Measurements from ENCODE around the gene TSG101. TPM values are rescaled to one million over a fixed set of nuclear protein-coding genes. Genes with fewer than 3 reads are reported as not detected.

TSG101 gene
- total RNA-seq, 4 donors from 2014 or later = 37.2 to 97.7 (median 82.0) TPM

DNA sequence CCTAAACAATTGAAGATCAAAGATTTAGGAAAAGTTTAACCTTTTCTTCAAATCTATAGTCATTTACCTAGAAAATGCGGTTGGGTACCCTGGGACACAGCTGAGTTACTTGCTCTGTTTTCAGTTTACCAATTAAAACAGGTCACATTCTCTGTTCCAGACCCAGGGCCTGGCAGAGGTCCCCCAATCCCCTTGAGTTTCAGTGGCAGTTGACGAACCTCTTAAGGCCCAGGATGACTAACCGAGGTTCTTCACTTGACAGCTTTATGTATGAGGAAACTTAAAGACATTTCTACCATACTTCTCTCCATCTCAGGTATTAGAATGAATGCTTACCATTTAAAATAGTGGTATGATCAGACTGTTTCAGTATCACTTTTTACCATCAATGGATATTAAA lies 54.7 kb downstream of the TSG101 start:
- no peak for DNase-seq
- no peaks in the 10 kb centered on the region for H3K27me3 ChIP-seq
- TF ChIP-seq POLR2A (IDR thresholded peaks at IDR 0.05) (no peak), CTCF (IDR thresholded peaks at IDR 0.05) (no peak)
- intact Hi-C loops (cut with DNase I; ENCODE audit: low total_unique reads) = no loop called here
- H3K4me1 ChIP-seq = no peaks in the 10 kb centered on the region
- no peak overlapping the region for H3K27ac ChIP-seq
- H3K9me3 ChIP-seq = no peaks in the 10 kb centered on the region
- no peak overlapping the region for H3K4me3 ChIP-seq
- no peaks in the 10 kb centered on the region for H3K36me3 ChIP-seq

- intact Hi-C loops (cut with DNase I; ENCODE audit: low total_unique reads) = no loop called here
- H3K9me3 ChIP-seq = no peaks in the 10 kb centered on the region
- H3K27ac ChIP-seq = no peak overlapping the region
- no peaks in the 10 kb centered on the region for H3K27me3 ChIP-seq
- H3K4me1 ChIP-seq = no peaks in the 10 kb centered on the region
- H3K36me3 ChIP-seq = no peaks in the 10 kb centered on the region
- no peak overlapping the region for H3K4me3 ChIP-seq
- TF ChIP-seq CTCF (IDR thresholded peaks at IDR 0.05) (no peak), POLR2A (IDR thresholded peaks at IDR 0.05) (no peak)
- no peak for DNase-seq
Observed at GRCh38 chr11:18468961-18469360, 57.8 kb downstream of the TSG101 start.

DNA sequence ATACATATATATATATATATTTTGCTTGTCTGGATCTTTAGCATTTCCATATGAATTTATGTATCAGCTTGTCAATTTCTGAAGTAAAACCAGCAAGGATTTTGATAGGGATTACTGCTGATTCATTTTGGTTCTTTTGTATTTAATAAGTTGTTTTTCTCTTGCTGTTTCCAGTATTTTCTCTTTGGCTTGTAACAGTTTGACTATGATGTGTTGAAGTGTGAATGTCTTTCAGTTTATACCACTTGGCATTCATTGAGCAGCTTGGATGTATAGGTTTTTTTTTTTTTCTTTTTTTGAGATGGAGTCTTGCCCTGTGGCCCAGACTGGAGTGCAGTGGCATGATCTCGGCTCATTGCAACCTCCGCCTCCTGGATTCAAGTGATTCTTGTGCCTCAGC lies 58.7 kb downstream of the TSG101 start:
- TF ChIP-seq POLR2A (IDR thresholded peaks at IDR 0.05) (no peak), CTCF (IDR thresholded peaks at IDR 0.05) (no peak)
- Histone ChIP-seq H3K27me3 (no peaks in the 10 kb centered on the region), H3K36me3 (no peaks in the 10 kb centered on the region), H3K27ac (no peak overlapping the region), H3K4me1 (no peaks in the 10 kb centered on the region), H3K4me3 (no peak overlapping the region), H3K9me3 (no peaks in the 10 kb centered on the region)
- intact Hi-C loops (cut with DNase I; ENCODE audit: low total_unique reads) = no loop called here
- DNase-seq = no peak

DNA sequence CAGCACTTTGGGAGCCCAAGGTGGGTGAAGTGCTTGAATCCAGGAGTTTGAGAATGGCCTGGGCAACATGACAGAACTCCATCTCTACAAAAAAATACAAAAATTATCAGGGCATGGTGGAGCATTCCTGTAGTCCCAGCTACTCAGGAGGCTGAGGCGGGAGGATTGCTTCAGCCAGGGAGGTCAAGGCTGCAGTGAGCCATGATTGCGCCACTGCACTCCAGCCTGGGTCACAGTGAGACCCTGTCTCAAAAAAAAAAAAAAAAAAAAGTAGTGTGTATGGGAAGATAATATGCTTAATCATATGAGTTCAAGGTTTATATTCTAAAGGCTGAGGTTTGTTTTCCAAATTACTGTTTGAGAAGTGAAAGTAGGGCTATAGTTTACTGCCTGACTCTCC lies 60.3 kb downstream of the TSG101 start:
- no peak for DNase-seq
- Histone ChIP-seq H3K9me3 (no peaks in the 10 kb centered on the region), H3K27me3 (no peaks in the 10 kb centered on the region), H3K4me1 (no peaks in the 10 kb centered on the region), H3K27ac (no peak overlapping the region), H3K4me3 (no peak overlapping the region), H3K36me3 (no peaks in the 10 kb centered on the region)
- intact Hi-C loops (cut with DNase I; ENCODE audit: low total_unique reads) = no loop called here
- TF ChIP-seq CTCF (IDR thresholded peaks at IDR 0.05) = no peak
- no peak for TF ChIP-seq POLR2A (IDR thresholded peaks at IDR 0.05)

DNA sequence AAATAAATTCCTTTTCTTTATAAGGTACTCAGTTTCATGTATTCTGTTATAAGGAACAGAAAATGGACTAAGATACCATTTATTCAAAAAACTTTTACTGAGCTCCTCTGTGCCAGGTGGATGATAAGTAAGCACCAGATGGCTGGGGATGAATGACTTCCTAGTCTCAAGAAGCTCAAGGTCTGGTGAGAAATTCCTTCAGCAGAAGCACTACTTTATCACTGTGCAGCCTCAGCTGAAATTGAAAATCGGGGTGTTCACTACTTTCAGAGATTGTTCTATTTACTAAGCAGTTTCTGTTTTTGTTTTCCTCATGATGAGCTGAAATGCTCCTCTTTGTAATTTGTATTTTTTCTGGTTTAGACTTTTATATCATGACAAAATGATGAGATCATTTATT lies 63.3 kb downstream of the TSG101 start:
- TF ChIP-seq POLR2A (IDR thresholded peaks at IDR 0.05) = no peak
- TF ChIP-seq CTCF (IDR thresholded peaks at IDR 0.05) = no peak
- intact Hi-C loops (cut with DNase I; ENCODE audit: low total_unique reads) = no loop called here

More for the DNA sequence above, 63.3 kb downstream of the TSG101 start:
- H3K36me3 ChIP-seq = no peaks in the 10 kb centered on the region
- no peak overlapping the region for H3K4me3 ChIP-seq
- no peak for DNase-seq
- no peaks in the 10 kb centered on the region for H3K4me1 ChIP-seq
- H3K27me3 ChIP-seq = no peaks in the 10 kb centered on the region
- no peaks in the 10 kb centered on the region for H3K9me3 ChIP-seq
- no peak overlapping the region for H3K27ac ChIP-seq

All from uterus (tissue), 4 donors.